HG02885 (cell line): ENCODE measurements around the gene ZNF580.

ENCODE experiments used
- ATAC-seq: cut with Tn5 transposase; IDR thresholded peaks from one replicate; pipeline ENCODE4 v1.9.1; 2021; ENCODE audit warnings: mild to moderate bottlenecking; ENCODE audit not compliant: unreplicated experiment, poor library complexity

The ZNF580 gene

GRCh38 chr19:55644191-55644833 is 3.5 kb downstream of the ZNF580 start:
- no peak for ATAC-seq

DNA sequence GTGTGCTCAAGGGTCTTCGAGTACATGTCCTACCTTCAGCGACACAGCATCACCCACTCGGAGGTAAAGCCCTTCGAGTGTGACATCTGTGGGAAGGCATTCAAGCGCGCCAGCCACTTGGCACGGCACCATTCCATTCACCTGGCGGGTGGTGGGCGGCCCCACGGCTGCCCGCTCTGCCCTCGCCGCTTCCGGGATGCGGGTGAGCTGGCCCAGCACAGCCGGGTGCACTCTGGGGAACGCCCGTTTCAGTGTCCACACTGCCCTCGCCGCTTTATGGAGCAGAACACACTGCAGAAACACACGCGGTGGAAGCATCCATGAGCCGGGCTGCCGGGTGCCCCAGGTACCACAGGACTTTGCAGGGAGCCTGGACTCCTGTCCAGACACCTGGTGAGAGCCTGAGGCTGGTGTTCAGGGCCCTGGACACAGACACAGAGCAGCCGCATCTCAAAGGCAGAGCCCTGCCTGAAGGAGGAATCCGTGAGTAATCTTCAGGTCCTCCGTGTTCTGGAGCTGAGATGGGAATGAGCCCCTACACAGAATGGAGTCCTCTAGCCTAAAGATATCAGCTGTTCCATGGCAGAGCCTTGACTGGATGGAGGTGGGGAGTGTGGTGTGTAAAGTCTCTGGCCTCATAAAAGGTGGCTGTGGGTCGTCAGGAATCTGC is 4.2 kb downstream of the ZNF580 start:
- ATAC-seq = no peak

DNA sequence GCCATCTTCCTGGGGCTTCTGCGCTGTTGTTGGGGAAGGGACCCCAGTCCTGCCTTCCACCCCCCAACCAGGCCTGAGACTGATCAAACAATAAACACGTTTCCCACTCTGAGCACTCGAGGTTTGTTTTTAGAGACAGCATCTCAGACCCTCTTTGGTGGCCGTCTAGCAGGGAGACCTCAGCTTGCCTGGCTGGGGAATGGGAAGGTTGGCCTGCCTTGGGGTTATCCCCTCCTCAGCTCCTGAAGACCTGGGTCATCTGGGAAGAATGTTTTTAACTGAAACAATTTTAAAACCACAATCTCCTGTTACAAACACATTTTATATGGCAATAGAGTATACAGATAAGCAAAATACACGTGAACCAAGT is 4.7 kb downstream of the ZNF580 start:
- ATAC-seq = no peak

DNA sequence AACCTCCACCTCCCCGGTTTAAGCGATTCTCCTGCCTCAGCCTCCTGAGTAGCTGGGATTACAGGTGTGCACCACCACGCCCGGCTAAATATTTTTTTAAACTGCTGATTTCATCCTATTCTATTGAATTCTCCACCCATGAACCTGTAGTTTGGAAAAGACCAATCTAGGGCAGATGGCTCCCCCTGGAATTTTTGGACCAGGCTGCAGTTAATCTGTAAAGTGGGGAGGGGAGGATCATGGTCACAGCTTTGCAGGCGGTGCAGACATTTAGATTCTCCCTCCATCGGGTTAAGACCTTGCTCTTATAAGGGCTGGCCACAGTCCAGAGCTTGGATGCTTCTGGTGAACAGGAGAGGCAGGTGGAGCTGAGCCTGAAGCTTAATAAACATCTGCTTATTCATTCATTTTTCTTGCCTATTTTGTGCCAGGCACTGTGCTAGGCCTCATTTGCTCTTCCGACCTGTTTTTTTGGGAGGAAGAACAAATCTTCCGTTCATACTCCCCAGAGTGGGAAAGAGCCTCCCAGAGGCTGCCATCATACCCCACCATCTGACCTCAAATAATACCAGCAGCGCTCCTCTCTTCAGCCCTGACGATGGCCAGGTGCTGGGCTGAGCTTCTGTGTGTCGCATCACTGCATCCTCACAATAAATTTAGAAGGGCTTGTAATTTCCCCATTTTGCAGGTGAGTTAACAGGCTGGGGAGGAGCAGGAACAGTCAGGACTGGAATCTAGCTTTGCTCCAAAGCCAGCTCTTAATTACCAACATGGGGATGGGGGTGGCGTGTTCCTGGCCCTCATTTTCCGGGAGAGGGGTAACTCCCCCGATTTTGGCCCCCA is 6.3 kb downstream of the ZNF580 start:
- ATAC-seq = no peak

DNA sequence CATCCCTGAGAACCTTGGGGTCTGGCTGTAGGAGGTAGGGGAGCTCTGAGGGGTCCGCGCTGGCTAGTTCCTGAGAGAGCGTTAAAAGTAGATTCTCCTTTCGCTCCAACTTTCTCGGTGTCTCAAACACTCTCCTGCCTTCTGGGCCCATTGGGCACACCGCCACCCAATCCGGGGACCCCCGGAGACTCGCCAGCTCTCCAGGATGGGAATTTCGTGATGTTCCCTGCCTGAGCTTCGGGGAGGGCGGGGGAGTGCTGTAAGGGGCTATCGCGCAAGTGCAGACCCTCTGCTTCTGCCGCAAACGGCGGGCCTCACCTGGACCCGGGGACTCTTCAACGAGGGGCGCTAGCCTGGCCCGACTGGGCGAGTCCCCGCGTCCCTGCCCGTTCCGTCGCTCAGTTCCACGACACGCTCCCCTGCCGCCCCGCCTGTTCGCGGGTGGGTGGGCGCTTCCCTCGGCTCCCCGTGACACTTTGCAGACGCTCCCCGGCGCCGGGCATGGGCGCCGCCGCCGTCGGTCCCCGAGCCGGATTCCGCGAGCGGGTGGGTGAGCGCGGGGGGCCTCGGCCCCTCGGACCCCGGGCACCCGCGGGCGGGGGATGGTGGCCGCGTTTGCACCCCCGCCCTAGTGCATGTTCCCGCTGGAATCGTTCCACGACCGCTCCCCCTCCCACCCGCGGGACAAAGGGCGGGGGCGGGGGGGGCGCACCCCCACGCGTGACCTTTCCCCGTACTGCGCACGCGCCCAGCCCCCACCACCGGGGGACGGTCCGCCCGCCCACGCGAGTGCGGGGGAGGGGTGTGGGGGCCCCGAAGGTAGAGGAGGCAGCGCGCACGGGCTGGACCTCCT is 7.2 kb downstream of the ZNF580 start, which contains the start of gene CCDC106:
CCDC106 (plus strand) TSS at position 481 of the 853 bp plus-strand sequence. CDS start 835 bp downstream, outside the sequence.
- peak; percentile 35 for ATAC-seq

- no peak for ATAC-seq
Measured at GRCh38 chr19:55648585-55649267, 7.9 kb downstream of the ZNF580 start.

DNA sequence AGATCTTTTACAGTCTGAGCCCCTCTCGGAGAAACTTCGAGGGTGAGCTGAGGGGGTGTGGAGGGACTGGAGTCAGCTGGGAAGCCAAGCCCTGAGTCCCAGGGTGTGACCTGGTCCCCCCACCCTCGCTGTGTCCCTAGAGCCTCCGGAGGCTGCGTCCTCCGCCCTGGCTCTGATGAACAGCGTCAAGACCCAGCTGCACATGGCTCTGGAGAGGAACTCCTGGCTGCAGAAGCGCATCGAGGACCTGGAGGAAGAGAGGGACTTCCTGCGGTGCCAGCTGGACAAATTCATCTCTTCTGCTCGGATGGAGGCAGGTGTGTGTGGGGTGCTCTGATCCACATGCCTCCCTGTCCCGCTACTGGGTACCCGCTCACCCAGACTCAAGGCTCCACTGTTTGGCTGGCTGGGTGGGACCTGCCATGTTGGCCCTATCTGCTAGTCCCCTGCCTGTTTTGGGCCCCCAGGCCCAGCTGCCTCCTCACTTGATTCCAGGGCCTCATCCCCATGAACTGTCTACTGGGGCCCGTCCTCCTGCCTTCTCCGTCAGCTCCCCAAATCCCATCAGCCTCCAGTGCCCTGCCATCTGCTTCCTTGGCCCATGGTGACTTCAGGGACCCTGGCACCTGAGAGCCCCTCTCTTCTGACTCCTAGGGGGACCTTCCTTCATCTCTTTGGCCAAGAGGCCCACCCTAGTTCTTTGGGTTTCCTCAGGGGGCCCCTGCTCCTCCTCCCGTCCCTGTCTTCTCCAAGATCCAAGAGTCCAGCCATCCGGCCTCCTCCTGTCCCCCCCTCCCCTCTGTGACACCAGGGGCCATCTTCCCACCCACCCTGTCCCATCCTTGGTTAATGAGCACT is 8.7 kb downstream of the ZNF580 start:
- ATAC-seq = no peak

DNA sequence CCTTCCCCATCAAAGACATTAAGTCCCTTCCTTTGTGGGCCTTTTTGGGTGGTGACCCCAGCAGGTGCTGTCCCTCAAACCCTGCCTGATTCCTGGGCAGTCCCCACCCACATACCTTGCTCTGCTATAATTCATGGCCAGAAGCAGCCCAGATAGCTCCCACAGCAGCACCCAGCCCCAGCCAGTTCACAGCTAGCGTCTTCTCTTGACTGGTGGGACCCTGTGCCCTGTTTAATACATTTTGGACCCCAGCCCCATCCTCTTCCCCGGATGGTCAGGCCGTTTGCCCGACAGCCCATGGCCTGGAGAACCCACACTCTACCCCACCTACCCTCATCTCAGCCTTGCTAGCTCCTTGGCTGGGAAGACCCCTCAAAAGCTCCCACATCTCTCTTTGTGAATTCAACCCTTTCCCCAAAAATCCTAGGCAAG is 9.3 kb downstream of the ZNF580 start:
- ATAC-seq = no peak

- no peak for ATAC-seq
Measured at GRCh38 chr19:55650602-55651230, 9.9 kb downstream of the ZNF580 start.

DNA sequence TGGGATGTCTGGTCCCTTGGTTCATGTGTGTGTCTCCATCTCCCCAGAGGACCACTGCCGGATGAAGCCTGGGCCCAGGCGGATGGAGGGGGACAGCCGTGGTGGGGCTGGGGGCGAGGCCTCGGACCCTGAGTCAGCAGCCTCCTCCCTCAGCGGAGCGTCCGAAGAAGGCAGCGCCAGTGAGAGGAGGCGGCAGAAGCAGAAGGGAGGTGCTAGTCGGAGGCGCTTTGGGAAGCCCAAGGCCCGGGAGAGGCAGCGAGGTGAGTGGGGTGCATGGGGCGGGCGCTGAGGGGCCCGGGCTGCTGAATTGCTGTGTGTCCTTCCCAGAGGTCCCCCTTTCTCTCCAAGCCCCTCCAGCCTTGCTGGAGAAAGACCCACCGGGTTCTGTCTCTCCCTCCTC is 10.4 kb downstream of the ZNF580 start:
- ATAC-seq = no peak

GRCh38 chr19:55652311-55653128 is 11.7 kb downstream of the ZNF580 start:
- no peak for ATAC-seq

DNA sequence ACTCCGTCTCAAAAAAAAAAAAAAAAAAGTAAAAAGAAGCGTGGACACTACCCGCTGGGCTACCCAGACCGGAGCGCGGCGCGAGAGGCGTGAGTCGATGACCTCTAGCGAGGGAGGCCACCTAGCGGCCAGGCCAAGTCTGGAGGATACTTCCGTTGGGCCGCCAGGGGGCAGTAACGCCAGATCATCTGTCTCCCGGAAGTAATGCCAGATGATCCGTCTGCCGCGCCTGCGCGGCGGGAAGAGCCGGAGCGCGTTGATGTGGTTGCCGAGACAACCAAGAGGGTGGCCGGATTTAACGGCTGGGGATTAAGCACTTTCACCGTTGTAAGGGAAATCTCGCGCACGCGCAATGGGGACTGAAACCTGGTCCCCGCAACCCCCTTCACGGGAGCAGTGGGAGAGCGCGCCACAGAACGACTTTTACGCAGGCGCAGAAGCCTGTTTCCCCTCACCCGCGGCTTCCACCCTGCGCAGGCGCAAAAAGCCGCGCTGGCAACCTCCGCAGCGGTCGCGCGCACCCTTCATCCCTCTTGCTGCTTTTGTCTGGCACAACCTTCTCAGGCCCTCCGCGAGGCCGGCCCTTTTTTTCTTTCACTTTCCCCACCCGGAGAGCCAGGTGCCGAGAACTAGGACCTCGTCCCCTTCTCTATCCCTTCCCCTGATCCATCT is 13.0 kb downstream of the ZNF580 start:
- ATAC-seq = peak; percentile 51

DNA sequence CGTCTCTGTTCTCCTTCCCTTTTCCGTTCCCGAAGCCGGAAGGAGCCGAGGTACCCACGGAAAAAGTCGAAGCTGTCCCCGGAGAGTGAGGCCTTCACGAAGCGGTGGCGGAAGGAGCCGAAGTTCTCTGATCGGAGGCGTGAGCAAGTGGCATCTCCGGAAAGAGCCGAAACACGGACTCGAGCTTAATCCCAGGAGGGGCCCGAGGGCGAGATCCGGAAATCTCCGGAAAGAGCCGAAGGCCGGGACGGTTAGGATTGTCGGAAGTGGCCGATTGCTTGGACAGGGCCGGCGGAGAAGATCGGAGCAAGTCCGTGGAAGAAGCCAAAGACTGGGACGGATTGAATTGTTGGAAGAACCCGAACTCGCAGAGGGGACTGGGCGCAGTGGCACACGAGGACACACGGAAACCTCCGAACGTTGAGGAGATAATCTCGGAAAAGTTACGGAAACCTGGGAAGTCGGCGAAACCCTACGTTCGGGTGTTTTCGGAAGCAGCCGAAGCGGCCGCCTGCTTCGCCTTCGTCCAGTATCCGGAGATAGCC is 13.6 kb downstream of the ZNF580 start:
- peak; percentile 63 for ATAC-seq

DNA sequence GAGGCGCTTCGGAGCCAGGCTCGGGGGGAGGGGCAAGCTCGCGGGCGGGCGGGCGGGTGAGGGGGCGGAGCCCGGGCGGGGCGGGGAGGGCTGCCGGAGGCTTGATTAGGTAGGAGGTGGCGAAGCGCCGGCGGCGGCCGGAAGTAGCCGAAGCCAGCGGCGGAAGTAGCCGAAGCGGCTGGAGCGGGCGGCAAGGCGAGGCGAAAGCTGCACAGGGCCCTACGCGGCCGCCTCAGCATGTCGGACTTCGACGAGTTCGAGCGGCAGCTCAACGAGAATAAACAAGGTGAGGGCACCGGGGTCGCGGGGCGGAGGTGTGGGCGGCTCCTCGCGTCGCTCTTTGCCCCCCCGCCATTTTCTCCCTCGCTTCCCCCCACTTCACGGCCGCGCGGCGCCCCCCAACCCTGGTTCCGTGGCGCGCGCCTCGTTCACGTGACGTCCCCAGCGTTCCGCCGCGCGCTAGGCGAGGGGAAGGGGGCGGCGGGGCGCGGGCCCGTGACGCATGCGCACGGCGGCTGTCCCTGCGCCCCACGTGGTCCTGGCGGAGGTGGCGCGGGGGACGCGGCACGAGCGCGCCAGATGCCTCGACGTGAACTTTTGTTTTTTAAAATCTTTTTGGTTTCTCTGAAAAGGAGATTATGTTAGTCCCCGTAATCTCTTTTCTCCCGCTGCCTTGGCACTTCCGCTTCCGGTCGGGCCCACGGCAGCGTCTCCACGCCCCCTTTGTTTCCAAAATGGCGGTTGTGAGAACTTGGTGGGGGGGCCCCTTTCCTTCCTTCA is 14.3 kb downstream of the ZNF580 start, which contains the start of gene U2AF2:
U2AF2 (plus strand) TSS at position 168 of the 780 bp plus-strand sequence; CDS start at position 238, 70 bp downstream.
- ATAC-seq = peak; percentile 43

GRCh38 chr19:55655648-55656040 is 14.8 kb downstream of the ZNF580 start:
- ATAC-seq = no peak

DNA sequence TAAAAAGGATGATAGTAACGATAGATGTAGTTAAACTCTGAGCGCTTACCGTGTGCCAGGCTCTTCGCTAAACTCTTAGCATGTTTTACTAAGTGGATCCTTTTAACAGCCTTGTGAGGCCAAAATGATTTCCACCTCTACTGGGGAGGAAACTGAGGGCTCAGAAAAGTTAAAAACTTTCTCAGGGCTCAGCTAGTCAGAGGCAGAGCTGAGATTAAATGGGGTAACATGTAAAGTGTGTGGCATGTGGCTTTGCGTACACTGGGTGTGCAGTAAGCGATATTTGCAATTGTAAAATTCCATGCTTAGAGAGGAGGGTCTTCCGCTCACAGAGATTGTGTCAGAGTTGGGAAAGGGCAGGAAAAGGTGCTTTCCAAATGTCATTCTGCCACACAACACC is 15.8 kb downstream of the ZNF580 start:
- no peak for ATAC-seq
